AG08395 (cell line): ENCODE measurements around the gene PGRMC1.
A peak's percentile ranks its signal among the peaks of the same experiment; 100 is the strongest.
"Not testable (repeated sequence)": the region's sequence is repeated elsewhere in the genome, so short reads cannot be mapped to it uniquely, and the experiment has no call there.

Experiments
- DNase-seq: peaks from one replicate; pipeline ENCODE4 v3.0.0; 2012; ENCODE audit warnings: mixed read lengths, low spot score

The PGRMC1 gene

GRCh38 chrX:119235051-119235511 lies 1.0 kb upstream of the PGRMC1 start:
- no peak for DNase-seq

- peak; percentile 21 for DNase-seq
Measured at GRCh38 chrX:119236623-119237561, 807 bp downstream of the PGRMC1 start.

- no peak for DNase-seq
Measured at GRCh38 chrX:119237562-119237942, 1.5 kb downstream of the PGRMC1 start.

- no peak for DNase-seq
Measured at GRCh38 chrX:119238557-119238956, 2.5 kb downstream of the PGRMC1 start.

GRCh38 chrX:119240356-119240755 lies 4.3 kb downstream of the PGRMC1 start:
- peak; percentile 72 for DNase-seq

- no peak for DNase-seq
Measured at GRCh38 chrX:119247702-119248101, 11.6 kb downstream of the PGRMC1 start.

- DNase-seq = no peak
Measured at GRCh38 chrX:119249891-119250290, 13.8 kb downstream of the PGRMC1 start.

- no peak for DNase-seq
Measured at GRCh38 chrX:119251386-119251785, 15.3 kb downstream of the PGRMC1 start.

GRCh38 chrX:119252716-119253115 lies 16.6 kb downstream of the PGRMC1 start:
- no peak for DNase-seq

GRCh38 chrX:119266364-119266995 lies 30.4 kb downstream of the PGRMC1 start:
- peak; percentile 59 for DNase-seq

GRCh38 chrX:119267115-119267514 lies 31.0 kb downstream of the PGRMC1 start:
- DNase-seq = not testable (repeated sequence)

GRCh38 chrX:119272882-119273419 lies 36.9 kb downstream of the PGRMC1 start:
- no peak for DNase-seq

DNA sequence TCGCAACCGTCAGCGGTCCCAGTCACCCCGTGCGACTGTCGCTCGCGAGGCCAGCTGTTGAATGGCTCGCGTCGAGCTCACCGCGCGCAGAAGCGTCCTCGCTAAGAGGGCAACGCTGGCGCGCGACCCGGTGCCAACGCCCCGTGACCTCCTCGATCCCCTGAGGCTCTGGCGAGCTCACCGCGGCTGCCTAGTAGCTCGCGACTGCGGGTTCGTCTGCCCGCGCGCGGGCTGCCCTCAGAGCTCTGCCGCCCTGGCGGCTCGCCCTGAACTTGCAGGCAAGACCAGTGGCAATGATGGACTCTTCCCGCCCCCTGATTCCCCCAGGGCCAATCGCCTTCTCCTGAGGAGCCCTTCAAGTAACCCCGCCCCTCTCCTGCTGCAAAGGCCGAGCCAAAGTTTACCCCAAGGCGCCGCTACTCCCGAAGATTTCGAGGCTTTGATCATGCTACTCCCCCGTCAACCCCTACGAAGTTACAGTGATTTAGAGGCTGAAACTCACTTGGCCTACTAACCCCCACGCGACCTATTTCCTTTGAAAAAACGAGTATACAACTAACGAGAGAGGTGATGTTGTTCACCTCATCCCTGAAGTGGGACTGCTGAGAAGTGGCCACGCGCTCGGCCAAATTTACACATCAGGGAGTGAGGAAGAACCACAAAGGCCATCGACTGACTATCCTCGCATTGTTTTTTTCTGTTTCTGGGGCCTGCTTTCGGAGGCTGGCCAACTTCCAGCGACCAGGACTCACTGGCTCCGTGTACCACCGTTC lies 37.5 kb downstream of the PGRMC1 start:
- DNase-seq = peak; percentile 31

- not testable (repeated sequence) for DNase-seq
Measured at GRCh38 chrX:119282347-119282746, 46.3 kb downstream of the PGRMC1 start.

GRCh38 chrX:119288890-119289393 lies 52.9 kb downstream of the PGRMC1 start:
- no peak for DNase-seq

DNA sequence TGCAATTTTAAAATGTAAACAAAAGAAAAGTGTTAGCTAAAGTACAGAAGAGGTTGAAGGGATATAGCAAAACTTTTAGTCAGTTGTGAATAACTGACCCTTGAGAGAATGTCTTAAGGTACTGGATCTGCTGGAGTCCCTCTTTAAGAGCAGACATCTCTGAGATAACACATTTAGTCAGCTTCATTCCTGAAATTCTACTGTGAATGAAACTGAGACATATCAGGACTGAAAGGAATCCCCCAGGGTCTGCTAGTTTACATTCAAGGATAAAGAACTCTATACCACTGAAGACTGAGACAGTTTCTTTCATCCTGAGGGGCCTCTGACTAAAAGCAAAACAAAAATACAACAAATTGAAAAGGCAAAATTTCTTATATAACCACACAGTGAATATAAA lies 54.4 kb downstream of the PGRMC1 start:
- DNase-seq = no peak

DNA sequence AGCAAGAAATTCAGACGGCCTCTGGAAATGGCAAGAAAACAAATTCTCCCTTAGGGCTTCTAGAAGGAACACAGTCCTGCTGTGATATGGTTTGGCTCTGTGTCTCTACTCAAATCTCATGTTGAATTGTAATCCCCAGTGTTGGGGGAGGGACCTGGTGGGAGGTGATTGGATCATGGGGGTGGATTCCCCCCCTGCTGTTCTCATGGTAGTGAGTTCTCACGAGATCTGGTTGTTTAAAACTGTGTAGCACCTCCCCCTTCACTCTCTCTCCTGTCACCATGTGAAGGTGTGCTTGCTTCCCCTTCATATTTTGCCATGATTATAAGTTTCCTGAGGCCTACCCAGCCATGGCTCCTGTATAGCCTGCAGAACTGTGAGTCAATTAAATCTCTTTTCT lies 55.2 kb downstream of the PGRMC1 start:
- not testable (repeated sequence) for DNase-seq

DNA sequence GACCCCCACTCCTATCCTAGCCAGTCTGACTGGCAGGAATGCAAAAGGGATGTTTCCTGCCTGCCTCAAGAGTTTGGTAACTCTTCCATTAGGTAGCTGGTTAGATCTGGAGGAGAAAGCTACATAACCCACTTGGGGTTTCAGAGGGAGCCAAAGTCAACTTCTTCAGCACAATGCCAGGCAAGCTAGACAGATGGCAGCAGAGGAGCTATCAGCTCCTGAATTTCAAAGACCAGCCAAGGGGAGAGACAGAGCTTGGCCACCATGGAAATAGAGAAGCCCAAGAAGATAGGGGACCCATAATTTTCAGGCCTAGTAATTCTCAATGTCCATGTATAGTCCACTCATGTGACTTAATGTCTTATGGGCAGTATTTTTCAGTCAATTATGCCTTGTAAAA lies 56.4 kb downstream of the PGRMC1 start:
- DNase-seq = no peak
